Tibial nerve (tissue), 4 donors: ENCODE results near the gene TLX3.

Experiments used
- EP300 ChIP-seq, 2 donors: sonication (generic); formaldehyde crosslinking; IDR thresholded peaks; one replicate each; pipeline ENCODE4 v1.6.1; 2017; ENCODE audit warnings: antibody characterized with exemption in 2 of 2, mild to moderate bottlenecking in 1 of 2
- POLR2A ChIP-seq, 2 donors: fragments of 450-650 bp; IDR thresholded peaks; one replicate each; pipeline ENCODE4 v1.6.1; 2017; ENCODE audit warnings: antibody characterized with exemption in 2 of 2, mild to moderate bottlenecking in 2 of 2, moderate library complexity in 2 of 2
- TF ChIP-seq, protein P1 (sequence below), 5 experiments: fragments of 200-600 bp in 3 of 5; fragments of 450-650 bp in 2 of 5; sonication (generic) in 3 of 5; IDR thresholded peaks; one replicate each; pipeline ENCODE4 v1.5.1; 2016 to 2019; ENCODE audit warnings: antibody characterized with exemption in 5 of 5, mild to moderate bottlenecking in 3 of 5, moderate library complexity in 2 of 5

DNA sequence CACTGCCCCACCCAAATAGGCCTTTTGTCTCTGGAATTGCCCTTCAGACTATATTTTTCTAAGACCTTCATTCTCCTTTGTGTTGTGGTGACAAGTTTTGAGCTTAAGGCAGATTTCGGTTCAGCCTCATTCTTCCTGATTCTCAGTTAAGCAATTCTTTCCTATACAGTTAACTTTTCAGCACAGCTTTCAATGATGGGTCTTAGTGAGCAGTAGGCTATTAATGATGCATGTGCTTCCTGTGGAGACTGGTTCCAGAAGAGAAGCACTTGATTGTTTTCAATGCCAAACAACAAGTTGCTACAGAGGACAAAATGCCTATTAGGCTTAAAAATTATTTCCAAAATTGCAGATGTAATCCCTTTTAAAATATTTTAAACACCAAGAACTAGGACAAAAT lies 47.7 kb upstream of the TLX3 start:
- TF ChIP-seq, protein P1, sequence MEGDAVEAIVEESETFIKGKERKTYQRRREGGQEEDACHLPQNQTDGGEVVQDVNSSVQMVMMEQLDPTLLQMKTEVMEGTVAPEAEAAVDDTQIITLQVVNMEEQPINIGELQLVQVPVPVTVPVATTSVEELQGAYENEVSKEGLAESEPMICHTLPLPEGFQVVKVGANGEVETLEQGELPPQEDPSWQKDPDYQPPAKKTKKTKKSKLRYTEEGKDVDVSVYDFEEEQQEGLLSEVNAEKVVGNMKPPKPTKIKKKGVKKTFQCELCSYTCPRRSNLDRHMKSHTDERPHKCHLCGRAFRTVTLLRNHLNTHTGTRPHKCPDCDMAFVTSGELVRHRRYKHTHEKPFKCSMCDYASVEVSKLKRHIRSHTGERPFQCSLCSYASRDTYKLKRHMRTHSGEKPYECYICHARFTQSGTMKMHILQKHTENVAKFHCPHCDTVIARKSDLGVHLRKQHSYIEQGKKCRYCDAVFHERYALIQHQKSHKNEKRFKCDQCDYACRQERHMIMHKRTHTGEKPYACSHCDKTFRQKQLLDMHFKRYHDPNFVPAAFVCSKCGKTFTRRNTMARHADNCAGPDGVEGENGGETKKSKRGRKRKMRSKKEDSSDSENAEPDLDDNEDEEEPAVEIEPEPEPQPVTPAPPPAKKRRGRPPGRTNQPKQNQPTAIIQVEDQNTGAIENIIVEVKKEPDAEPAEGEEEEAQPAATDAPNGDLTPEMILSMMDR (IDR thresholded peaks at IDR 0.05) = no peak
- TF ChIP-seq POLR2A (IDR thresholded peaks at IDR 0.05) (no peak), EP300 (IDR thresholded peaks at IDR 0.05) (no peak)
